ENCODE results near the gene IP6K3. TPM values are rescaled to one million over a fixed set of nuclear protein-coding genes. Genes with fewer than 3 reads are reported as not detected.

IP6K3 gene
- total RNA-seq, 4 donors from 2014 or later, result 0.88 to 5.8 (median 1.6) TPM

- H3K9me3 ChIP-seq, result no peaks in the 10 kb centered on the region
- no peak for DNase-seq
- no peak for TF ChIP-seq POLR2A (IDR thresholded peaks at IDR 0.05)
- TF ChIP-seq CTCF (IDR thresholded peaks at IDR 0.05), result no peak
- H3K4me1 ChIP-seq, result peaks cover 0 to 35% (median 13%) of the 10 kb centered on the region in 4 donors
- peaks cover 0 to 33% (median 0%) of the 10 kb centered on the region in 3 donors for H3K36me3 ChIP-seq
- no peaks in the 10 kb centered on the region for H3K27me3 ChIP-seq
- peak overlapping the region in 1 of 4 donors; percentile 85 for H3K4me3 ChIP-seq
- peak overlapping the region in 2 of 4 donors; percentile 96 to 99 for H3K27ac ChIP-seq
Observed at GRCh38 chr6:33786736-33787135, 40.0 kb upstream of the IP6K3 start.

GRCh38 chr6:33785778-33786177 lies 39.1 kb upstream of the IP6K3 start:
- peaks cover 0 to 42% (median 0%) of the 10 kb centered on the region in 3 donors for H3K36me3 ChIP-seq
- H3K27ac ChIP-seq, result no peak overlapping the region
- TF ChIP-seq CTCF (IDR thresholded peaks at IDR 0.05), result no peak
- no peak for TF ChIP-seq POLR2A (IDR thresholded peaks at IDR 0.05)
- no peak overlapping the region for H3K4me3 ChIP-seq
- no peaks in the 10 kb centered on the region for H3K9me3 ChIP-seq
- peaks cover 0 to 35% (median 13%) of the 10 kb centered on the region in 4 donors for H3K4me1 ChIP-seq
- H3K27me3 ChIP-seq, result no peaks in the 10 kb centered on the region
- DNase-seq, result no peak

- peaks cover 0 to 52% (median 0%) of the 10 kb centered on the region in 3 donors for H3K36me3 ChIP-seq
- H3K4me3 ChIP-seq, result no peak overlapping the region
- H3K4me1 ChIP-seq, result peaks cover 0 to 35% (median 13%) of the 10 kb centered on the region in 4 donors
- no peak overlapping the region for H3K27ac ChIP-seq
- no peak for DNase-seq
- H3K9me3 ChIP-seq, result no peaks in the 10 kb centered on the region
- H3K27me3 ChIP-seq, result no peaks in the 10 kb centered on the region
- TF ChIP-seq CTCF (IDR thresholded peaks at IDR 0.05), result no peak
Observed at GRCh38 chr6:33784787-33785186, 38.1 kb upstream of the IP6K3 start.

- Histone ChIP-seq H3K27me3 (no peaks in the 10 kb centered on the region), H3K27ac (no peak overlapping the region), H3K4me1 (peaks cover 0 to 35% (median 13%) of the 10 kb centered on the region in 4 donors), H3K9me3 (no peaks in the 10 kb centered on the region), H3K36me3 (peaks cover 0 to 60% (median 0%) of the 10 kb centered on the region in 3 donors), H3K4me3 (no peak overlapping the region)
- no peak for DNase-seq
- TF ChIP-seq CTCF (IDR thresholded peaks at IDR 0.05) (no peak), POLR2A (IDR thresholded peaks at IDR 0.05) (no peak)
Observed at GRCh38 chr6:33783781-33784520, 37.2 kb upstream of the IP6K3 start.

- no peaks in the 10 kb centered on the region for H3K9me3 ChIP-seq
- peaks cover 0 to 30% (median 10%) of the 10 kb centered on the region in 4 donors for H3K4me1 ChIP-seq
- peaks cover 0 to 74% (median 0%) of the 10 kb centered on the region in 3 donors for H3K36me3 ChIP-seq
Observed at GRCh38 chr6:33782561-33782960, 35.9 kb upstream of the IP6K3 start.

More at GRCh38 chr6:33782561-33782960, 35.9 kb upstream of the IP6K3 start:
- TF ChIP-seq CTCF (IDR thresholded peaks at IDR 0.05), result no peak
- TF ChIP-seq POLR2A (IDR thresholded peaks at IDR 0.05), result no peak
- H3K27me3 ChIP-seq, result no peaks in the 10 kb centered on the region
- H3K27ac ChIP-seq, result no peak overlapping the region
- no peak overlapping the region for H3K4me3 ChIP-seq
- DNase-seq, result no peak
